Karpas-422 (cell line): Measurements from ENCODE around the gene ABHD4. TPM values are rescaled to one million over a fixed set of nuclear protein-coding genes. Genes with fewer than 3 reads are reported as not detected.
A peak's percentile ranks its signal among the peaks of the same experiment; 100 is the strongest.
"Not testable (repeated sequence)": the region's sequence is repeated elsewhere in the genome, so short reads cannot be mapped to it uniquely, and the experiment has no call there.

Experiments
- DNase-seq: peaks from one replicate; pipeline ENCODE4 v3.0.0-alpha.2; 2015
- H2AFZ ChIP-seq: fragments of 200-600 bp; sonication (generic); 2 replicates; pipeline ENCODE4 v1.6.1; 2014; ENCODE audit warnings: antibody characterized with exemption, low read length, mixed read lengths
- H3K27ac ChIP-seq: fragments of 200-600 bp; sonication (generic); 2 replicates; pipeline ENCODE4 v1.5.1; 2014; ENCODE audit warnings: mild to moderate bottlenecking, low read length, moderate library complexity
- H3K27me3 ChIP-seq: fragments of 200-600 bp; sonication (generic); 2 replicates; pipeline ENCODE4 v1.6.1; 2014; ENCODE audit warnings: low read length, mixed read lengths
- H3K36me3 ChIP-seq: fragments of 200-600 bp; sonication (generic); 2 replicates; pipeline ENCODE4 v1.6.1; 2014; ENCODE audit warnings: low read length, mixed read lengths; ENCODE audit not compliant: insufficient read depth
- H3K4me1 ChIP-seq: fragments of 200-600 bp; sonication (generic); 2 replicates; pipeline ENCODE4 v1.6.1; 2014; ENCODE audit warnings: mild to moderate bottlenecking, low read length, mixed read lengths
- H3K4me2 ChIP-seq: fragments of 200-600 bp; sonication (generic); 2 replicates; pipeline ENCODE4 v1.6.1; 2014; ENCODE audit warnings: low read length, low read depth, mild to moderate bottlenecking; ENCODE audit not compliant: poor library complexity, severe bottlenecking
- H3K4me3 ChIP-seq: fragments of 200-600 bp; sonication (generic); 2 replicates; pipeline ENCODE4 v1.5.1; 2014; ENCODE audit warnings: mild to moderate bottlenecking, antibody characterized with exemption, low read length, mixed read lengths
- H3K79me2 ChIP-seq: fragments of 200-600 bp; sonication (generic); 2 replicates; pipeline ENCODE4 v1.6.1; 2014; ENCODE audit warnings: mild to moderate bottlenecking, low read length, mixed read lengths
- H3K9ac ChIP-seq: fragments of 200-600 bp; sonication (generic); 2 replicates; pipeline ENCODE4 v1.6.0; 2014; ENCODE audit warnings: low read length
- H3K9me2 ChIP-seq: fragments of 200-600 bp; sonication (generic), shearing (Covaris generic); replicated peaks from 2 replicates; pipeline ENCODE4 v1.6.0; 2014; ENCODE audit warnings: mild to moderate bottlenecking, low read length, moderate library complexity; ENCODE audit not compliant: insufficient read depth
- H3K9me3 ChIP-seq: fragments of 300-700, 200-600 bp; sonication (generic); 2 replicates; pipeline ENCODE4 v1.6.1; 2014; ENCODE audit warnings: low read length, mixed read lengths
- H4K20me1 ChIP-seq: fragments of 200-600 bp; sonication (generic); 2 replicates; pipeline ENCODE4 v1.6.1; 2014; ENCODE audit warnings: mild to moderate bottlenecking, antibody characterized with exemption, low read length, low read depth; ENCODE audit not compliant: insufficient read depth
- total RNA-seq: library from RNA; depleted of rRNA; stranded (reverse); fragments of >200 nt; shearing (Covaris generic); gene quantifications from 2 replicates; pipeline ENCODE4 v1.2.3, GENCODE V29; 2014; ENCODE audit warnings: low replicate concordance

ABHD4 gene
- total RNA-seq, 1 experiment from 2014 or later: 6.1 TPM

- Histone ChIP-seq H3K36me3 (no peaks in the 10 kb centered on the region), H3K79me2 (no peaks in the 10 kb centered on the region), H3K27me3 (no peaks in the 10 kb centered on the region), H3K9me2 (no peaks in the 10 kb centered on the region), H3K27ac (no peak overlapping the region), H3K9me3 (no peaks in the 10 kb centered on the region), H4K20me1 (no peaks in the 10 kb centered on the region), H3K4me3 (no peak overlapping the region), H3K4me1 (no peaks in the 10 kb centered on the region), H3K4me2 (no peak overlapping the region), H3K9ac (no peak overlapping the region), H2AFZ (no peak overlapping the region)
- peak; percentile 52 for DNase-seq
Observed at GRCh38 chr14:22630066-22630465, 32.0 kb downstream of the ABHD4 start.

GRCh38 chr14:22630486-22630885 lies 32.4 kb downstream of the ABHD4 start:
- Histone ChIP-seq H3K4me2 (no peak overlapping the region), H3K4me1 (no peaks in the 10 kb centered on the region), H3K27ac (no peak overlapping the region), H3K36me3 (no peaks in the 10 kb centered on the region), H3K4me3 (no peak overlapping the region), H4K20me1 (no peaks in the 10 kb centered on the region), H3K27me3 (no peaks in the 10 kb centered on the region), H3K9me3 (no peaks in the 10 kb centered on the region), H3K79me2 (no peaks in the 10 kb centered on the region), H2AFZ (no peak overlapping the region), H3K9me2 (no peaks in the 10 kb centered on the region), H3K9ac (no peak overlapping the region)
- no peak for DNase-seq

- no peaks in the 10 kb centered on the region for H3K36me3 ChIP-seq
- H2AFZ ChIP-seq: no peak overlapping the region
- H3K4me1 ChIP-seq: no peaks in the 10 kb centered on the region
- no peak overlapping the region for H3K9ac ChIP-seq
- H3K27me3 ChIP-seq: no peaks in the 10 kb centered on the region
- H3K79me2 ChIP-seq: no peaks in the 10 kb centered on the region
- H3K4me2 ChIP-seq: no peak overlapping the region
- H3K9me3 ChIP-seq: no peaks in the 10 kb centered on the region
- no peaks in the 10 kb centered on the region for H4K20me1 ChIP-seq
- peak; percentile 34 for DNase-seq
- H3K27ac ChIP-seq: no peak overlapping the region
- H3K9me2 ChIP-seq: no peaks in the 10 kb centered on the region
- H3K4me3 ChIP-seq: no peak overlapping the region
Observed at GRCh38 chr14:22634233-22634900, 36.3 kb downstream of the ABHD4 start.

- not testable (repeated sequence) for H3K79me2 ChIP-seq, H3K27ac ChIP-seq, H2AFZ ChIP-seq, H3K9me2 ChIP-seq, H3K9ac ChIP-seq, H3K36me3 ChIP-seq, H3K9me3 ChIP-seq, H3K4me2 ChIP-seq, DNase-seq, H3K4me3 ChIP-seq, H4K20me1 ChIP-seq, H3K27me3 ChIP-seq, H3K4me1 ChIP-seq
Observed at GRCh38 chr14:22635980-22636379, 37.9 kb downstream of the ABHD4 start.

GRCh38 chr14:22640192-22640591 lies 42.1 kb downstream of the ABHD4 start:
- no peak overlapping the region for H3K9ac ChIP-seq
- H3K4me3 ChIP-seq: no peak overlapping the region
- H3K27me3 ChIP-seq: no peaks in the 10 kb centered on the region
- H3K4me1 ChIP-seq: no peaks in the 10 kb centered on the region
- no peak overlapping the region for H2AFZ ChIP-seq
- H3K9me3 ChIP-seq: no peaks in the 10 kb centered on the region
- DNase-seq: no peak
- no peaks in the 10 kb centered on the region for H4K20me1 ChIP-seq
- no peak overlapping the region for H3K4me2 ChIP-seq
- no peak overlapping the region for H3K27ac ChIP-seq
- no peaks in the 10 kb centered on the region for H3K9me2 ChIP-seq
- no peaks in the 10 kb centered on the region for H3K79me2 ChIP-seq
- no peaks in the 10 kb centered on the region for H3K36me3 ChIP-seq

- H2AFZ ChIP-seq: no peak overlapping the region
- H3K36me3 ChIP-seq: no peaks in the 10 kb centered on the region
- H3K9ac ChIP-seq: no peak overlapping the region
- no peaks in the 10 kb centered on the region for H3K4me1 ChIP-seq
- H3K4me2 ChIP-seq: no peak overlapping the region
- no peak for DNase-seq
- no peaks in the 10 kb centered on the region for H3K27me3 ChIP-seq
- no peak overlapping the region for H3K4me3 ChIP-seq
- no peaks in the 10 kb centered on the region for H4K20me1 ChIP-seq
- no peak overlapping the region for H3K27ac ChIP-seq
- no peaks in the 10 kb centered on the region for H3K79me2 ChIP-seq
- no peaks in the 10 kb centered on the region for H3K9me3 ChIP-seq
- no peaks in the 10 kb centered on the region for H3K9me2 ChIP-seq
Observed at GRCh38 chr14:22641846-22642245, 43.7 kb downstream of the ABHD4 start.

- Histone ChIP-seq H3K27me3 (no peaks in the 10 kb centered on the region), H4K20me1 (no peaks in the 10 kb centered on the region), H3K4me2 (no peak within 1 kb of the TSS), H3K9me2 (no peaks in the 10 kb centered on the region), H2AFZ (no peak within 1 kb of the TSS), H3K36me3 (no peaks in the 10 kb centered on the region), H3K79me2 (no peaks in the 10 kb centered on the region), H3K9ac (no peak within 1 kb of the TSS), H3K27ac (no peak within 1 kb of the TSS), H3K4me3 (no peak within 1 kb of the TSS), H3K9me3 (no peaks in the 10 kb centered on the region), H3K4me1 (no peaks in the 10 kb centered on the region)
- no peak for DNase-seq
Observed at GRCh38 chr14:22644305-22644635, 46.2 kb downstream of the ABHD4 start, which contains the start of gene OR6J1. TSS of gene OR6J1 (minus strand) at chr14:22644352. CDS start at chr14:22634811, 9,541 bp downstream.

- DNase-seq: no peak
- Histone ChIP-seq H2AFZ (no peak overlapping the region), H3K79me2 (no peaks in the 10 kb centered on the region), H3K9me2 (no peaks in the 10 kb centered on the region), H3K4me3 (no peak overlapping the region), H3K9me3 (no peaks in the 10 kb centered on the region), H3K27ac (no peak overlapping the region), H3K4me2 (no peak overlapping the region), H4K20me1 (no peaks in the 10 kb centered on the region), H3K36me3 (no peaks in the 10 kb centered on the region), H3K27me3 (no peaks in the 10 kb centered on the region), H3K9ac (no peak overlapping the region), H3K4me1 (no peaks in the 10 kb centered on the region)
Observed at GRCh38 chr14:22646570-22647254, 48.6 kb downstream of the ABHD4 start.
